A549 treated with dexamethasone at 1 μM for 4 hours (cell line): Measurements from ENCODE around the gene TXNDC16. TPM values are rescaled to one million over a fixed set of nuclear protein-coding genes. Genes with fewer than 3 reads are reported as not detected.

ENCODE experiments used
- total RNA-seq: library from RNA; stranded (reverse); fragments of 200-300 nt; extraction: Qiagen RNA extraction; gene quantifications from 5 replicates; pipeline ENCODE4 v1.2.3, GENCODE V29; 2022

The TXNDC16 gene, protein sequence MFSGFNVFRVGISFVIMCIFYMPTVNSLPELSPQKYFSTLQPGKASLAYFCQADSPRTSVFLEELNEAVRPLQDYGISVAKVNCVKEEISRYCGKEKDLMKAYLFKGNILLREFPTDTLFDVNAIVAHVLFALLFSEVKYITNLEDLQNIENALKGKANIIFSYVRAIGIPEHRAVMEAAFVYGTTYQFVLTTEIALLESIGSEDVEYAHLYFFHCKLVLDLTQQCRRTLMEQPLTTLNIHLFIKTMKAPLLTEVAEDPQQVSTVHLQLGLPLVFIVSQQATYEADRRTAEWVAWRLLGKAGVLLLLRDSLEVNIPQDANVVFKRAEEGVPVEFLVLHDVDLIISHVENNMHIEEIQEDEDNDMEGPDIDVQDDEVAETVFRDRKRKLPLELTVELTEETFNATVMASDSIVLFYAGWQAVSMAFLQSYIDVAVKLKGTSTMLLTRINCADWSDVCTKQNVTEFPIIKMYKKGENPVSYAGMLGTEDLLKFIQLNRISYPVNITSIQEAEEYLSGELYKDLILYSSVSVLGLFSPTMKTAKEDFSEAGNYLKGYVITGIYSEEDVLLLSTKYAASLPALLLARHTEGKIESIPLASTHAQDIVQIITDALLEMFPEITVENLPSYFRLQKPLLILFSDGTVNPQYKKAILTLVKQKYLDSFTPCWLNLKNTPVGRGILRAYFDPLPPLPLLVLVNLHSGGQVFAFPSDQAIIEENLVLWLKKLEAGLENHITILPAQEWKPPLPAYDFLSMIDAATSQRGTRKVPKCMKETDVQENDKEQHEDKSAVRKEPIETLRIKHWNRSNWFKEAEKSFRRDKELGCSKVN
- 0.78 to 1.5 TPM (median 1.4 TPM) in 5 replicates for total RNA-seq

GRCh38 chr14:52552063-52552988, at the start of gene TXNDC16, which contains the start of gene GPR137C:
Gene TXNDC16, minus strand, starts transcription at chr14:52552505. Its CDS starts 8,948 bp downstream, at chr14:52543557.
Gene GPR137C, plus strand, starts transcription at chr14:52552836. Its CDS starts 312 bp downstream, at chr14:52553148.

Other genes starting within 250 kb of the TXNDC16 start
- 2.7 to 4.6 TPM (median 4.2 TPM) in 5 replicates for gene PTGER2, start 238.2 kb downstream of the TXNDC16 start, total RNA-seq
- 0.06 to 0.08 TPM (median 0.07 TPM) in 5 replicates for gene GPR137C, start 331 bp upstream of the TXNDC16 start, total RNA-seq
- 41.2 to 55.5 TPM (median 51.2 TPM) in 5 replicates for gene ERO1A, start 143.1 kb upstream of the TXNDC16 start, total RNA-seq
- 87.9 to 117 TPM (median 91.3 TPM) in 5 replicates for gene PSMC6, start 154.7 kb upstream of the TXNDC16 start, total RNA-seq
- 5.0 to 8.5 TPM (median 7.1 TPM) in 5 replicates for gene STYX, start 177.7 kb upstream of the TXNDC16 start, total RNA-seq
- 45.8 to 57.0 TPM (median 53.2 TPM) in 5 replicates for gene GNPNAT1, start 239.1 kb upstream of the TXNDC16 start, total RNA-seq